Neural cell (in vitro differentiated cells): ENCODE results near the gene COL28A1.

Source experiments
- EP300 ChIP-seq: fragments of 450-650 bp; conservative IDR thresholded peaks from 2 replicates; pipeline ENCODE4 v1.6.1; 2014; ENCODE audit warnings: antibody characterized with exemption, mild to moderate bottlenecking, moderate library complexity; ENCODE audit not compliant: poor library complexity, severe bottlenecking
- EZH2 ChIP-seq: fragments of 200-600, 300-800 bp; shearing (Covaris generic), sonication (generic); IDR thresholded peaks from 2 replicates; pipeline ENCODE4 v1.6.1; 2014; ENCODE audit warnings: antibody characterized with exemption, low read length, borderline replicate concordance, mild to moderate bottlenecking; ENCODE audit not compliant: insufficient read depth, poor library complexity, severe bottlenecking
- MXI1 ChIP-seq: fragments of 450-650 bp; conservative IDR thresholded peaks from 2 replicates; pipeline ENCODE4 v1.6.1; 2014; ENCODE audit warnings: antibody characterized with exemption, mild to moderate bottlenecking; ENCODE audit not compliant: poor library complexity, severe bottlenecking
- POLR2AphosphoS5 ChIP-seq: IDR thresholded peaks from 2 replicates; pipeline ENCODE4 v1.6.1; 2012
- RAD21 ChIP-seq: fragments of 450-650 bp; conservative IDR thresholded peaks from 2 replicates; pipeline ENCODE4 v1.6.1; 2014; ENCODE audit warnings: antibody characterized with exemption, mild to moderate bottlenecking, moderate library complexity
- SMC3 ChIP-seq: fragments of 450-650 bp; conservative IDR thresholded peaks from 2 replicates; pipeline ENCODE4 v1.6.1; 2014; ENCODE audit warnings: antibody characterized with exemption, mild to moderate bottlenecking, moderate library complexity; ENCODE audit not compliant: poor library complexity
- TAF1 ChIP-seq: IDR thresholded peaks from 2 replicates; pipeline ENCODE4 v1.6.1; 2012; ENCODE audit warnings: low read depth
- TF ChIP-seq, protein P1 (sequence below): fragments of 450-650 bp; IDR thresholded peaks from 2 replicates; pipeline ENCODE4 v1.5.1; 2014; ENCODE audit warnings: antibody characterized with exemption, mild to moderate bottlenecking, moderate library complexity; ENCODE audit not compliant: poor library complexity, severe bottlenecking
- TF ChIP-seq, protein P2 (sequence below): IDR thresholded peaks from 2 replicates; pipeline ENCODE4 v1.6.1; 2012; ENCODE audit warnings: borderline replicate concordance

DNA sequence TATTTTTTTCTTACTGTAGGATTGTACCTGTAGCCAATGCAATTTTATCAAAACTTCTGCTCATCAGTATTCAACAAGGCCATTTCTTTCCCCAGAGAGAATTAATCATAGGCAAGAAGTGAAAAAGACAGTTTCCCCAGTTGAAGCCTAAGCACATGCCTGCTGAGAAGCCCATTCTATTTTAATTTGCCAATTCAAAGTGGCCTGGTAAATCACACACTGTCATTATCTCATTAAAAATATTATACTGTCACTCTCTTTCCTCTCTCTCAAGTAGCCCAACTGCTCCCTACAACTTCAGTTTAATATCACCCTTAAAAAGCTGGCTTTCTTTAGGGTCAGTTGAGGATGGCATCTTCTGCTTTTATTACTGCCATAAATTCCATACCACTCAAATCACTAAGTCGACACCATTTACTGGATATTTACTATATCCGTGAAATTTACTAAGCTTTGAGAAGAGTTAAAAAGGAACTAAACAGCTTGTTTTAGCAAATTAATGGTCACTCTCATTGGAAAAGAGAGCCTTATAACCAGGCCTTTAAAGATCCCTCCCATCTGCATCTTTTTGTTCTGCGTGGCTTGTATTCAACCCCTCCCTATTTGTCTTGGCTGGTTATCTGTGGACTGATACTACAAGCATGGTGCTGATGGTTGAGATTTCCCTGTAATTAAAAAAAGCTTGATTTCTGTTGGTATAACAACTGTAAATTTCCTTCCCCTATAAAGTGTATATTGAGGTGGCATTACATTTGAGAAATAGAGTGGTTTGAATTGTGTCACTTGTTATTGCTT lies 30.6 kb downstream of the COL28A1 start:
- TF ChIP-seq, protein P1, sequence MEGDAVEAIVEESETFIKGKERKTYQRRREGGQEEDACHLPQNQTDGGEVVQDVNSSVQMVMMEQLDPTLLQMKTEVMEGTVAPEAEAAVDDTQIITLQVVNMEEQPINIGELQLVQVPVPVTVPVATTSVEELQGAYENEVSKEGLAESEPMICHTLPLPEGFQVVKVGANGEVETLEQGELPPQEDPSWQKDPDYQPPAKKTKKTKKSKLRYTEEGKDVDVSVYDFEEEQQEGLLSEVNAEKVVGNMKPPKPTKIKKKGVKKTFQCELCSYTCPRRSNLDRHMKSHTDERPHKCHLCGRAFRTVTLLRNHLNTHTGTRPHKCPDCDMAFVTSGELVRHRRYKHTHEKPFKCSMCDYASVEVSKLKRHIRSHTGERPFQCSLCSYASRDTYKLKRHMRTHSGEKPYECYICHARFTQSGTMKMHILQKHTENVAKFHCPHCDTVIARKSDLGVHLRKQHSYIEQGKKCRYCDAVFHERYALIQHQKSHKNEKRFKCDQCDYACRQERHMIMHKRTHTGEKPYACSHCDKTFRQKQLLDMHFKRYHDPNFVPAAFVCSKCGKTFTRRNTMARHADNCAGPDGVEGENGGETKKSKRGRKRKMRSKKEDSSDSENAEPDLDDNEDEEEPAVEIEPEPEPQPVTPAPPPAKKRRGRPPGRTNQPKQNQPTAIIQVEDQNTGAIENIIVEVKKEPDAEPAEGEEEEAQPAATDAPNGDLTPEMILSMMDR: no peak
- TF ChIP-seq EZH2 (no peak), POLR2AphosphoS5 (no peak), TAF1 (no peak), RAD21 (no peak), SMC3 (no peak), MXI1 (no peak), EP300 (no peak)
- TF ChIP-seq, protein P2, sequence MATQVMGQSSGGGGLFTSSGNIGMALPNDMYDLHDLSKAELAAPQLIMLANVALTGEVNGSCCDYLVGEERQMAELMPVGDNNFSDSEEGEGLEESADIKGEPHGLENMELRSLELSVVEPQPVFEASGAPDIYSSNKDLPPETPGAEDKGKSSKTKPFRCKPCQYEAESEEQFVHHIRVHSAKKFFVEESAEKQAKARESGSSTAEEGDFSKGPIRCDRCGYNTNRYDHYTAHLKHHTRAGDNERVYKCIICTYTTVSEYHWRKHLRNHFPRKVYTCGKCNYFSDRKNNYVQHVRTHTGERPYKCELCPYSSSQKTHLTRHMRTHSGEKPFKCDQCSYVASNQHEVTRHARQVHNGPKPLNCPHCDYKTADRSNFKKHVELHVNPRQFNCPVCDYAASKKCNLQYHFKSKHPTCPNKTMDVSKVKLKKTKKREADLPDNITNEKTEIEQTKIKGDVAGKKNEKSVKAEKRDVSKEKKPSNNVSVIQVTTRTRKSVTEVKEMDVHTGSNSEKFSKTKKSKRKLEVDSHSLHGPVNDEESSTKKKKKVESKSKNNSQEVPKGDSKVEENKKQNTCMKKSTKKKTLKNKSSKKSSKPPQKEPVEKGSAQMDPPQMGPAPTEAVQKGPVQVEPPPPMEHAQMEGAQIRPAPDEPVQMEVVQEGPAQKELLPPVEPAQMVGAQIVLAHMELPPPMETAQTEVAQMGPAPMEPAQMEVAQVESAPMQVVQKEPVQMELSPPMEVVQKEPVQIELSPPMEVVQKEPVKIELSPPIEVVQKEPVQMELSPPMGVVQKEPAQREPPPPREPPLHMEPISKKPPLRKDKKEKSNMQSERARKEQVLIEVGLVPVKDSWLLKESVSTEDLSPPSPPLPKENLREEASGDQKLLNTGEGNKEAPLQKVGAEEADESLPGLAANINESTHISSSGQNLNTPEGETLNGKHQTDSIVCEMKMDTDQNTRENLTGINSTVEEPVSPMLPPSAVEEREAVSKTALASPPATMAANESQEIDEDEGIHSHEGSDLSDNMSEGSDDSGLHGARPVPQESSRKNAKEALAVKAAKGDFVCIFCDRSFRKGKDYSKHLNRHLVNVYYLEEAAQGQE: no peak
